Hypothalamus (tissue), 51 donors: ENCODE data around the gene PBX2.
"Not testable (repeated sequence)": the region's sequence is repeated elsewhere in the genome, so short reads cannot be mapped to it uniquely, and the experiment has no call there.

Experiments used
- DNase-seq, 51 donors: peaks; one replicate each; lab custom pipeline; 2025; lab: John Stamatoyannopoulos, UW

Gene PBX2

GRCh38 chr6:32203426-32204267, 13.6 kb upstream of the PBX2 start:
- no peak for DNase-seq

GRCh38 chr6:32202186-32202585, 12.2 kb upstream of the PBX2 start:
- DNase-seq = no peak

- DNase-seq = no peak
These were observed 10.9 kb upstream of the PBX2 start for GRCh38 chr6:32200711-32201475.

- no peak for DNase-seq
These were observed 8.9 kb upstream of the PBX2 start for GRCh38 chr6:32198866-32199265.

GRCh38 chr6:32198345-32198696, 8.3 kb upstream of the PBX2 start:
- no peak for DNase-seq

- DNase-seq = peak in 28 of 51 donors; percentile 19 to 76 (median 55)
These were observed 6.9 kb upstream of the PBX2 start for GRCh38 chr6:32196682-32197616.

- peak in 50 of 51 donors; percentile 57 to 98 (median 92) for DNase-seq
These were observed 6.1 kb upstream of the PBX2 start for GRCh38 chr6:32195902-32196681.

GRCh38 chr6:32195652-32195901, 5.6 kb upstream of the PBX2 start:
- peak; percentile 86 to 100 (median 100) for DNase-seq

- peak in 17 of 51 donors; percentile 26 to 72 (median 47) for DNase-seq
These were observed 5.0 kb upstream of the PBX2 start for GRCh38 chr6:32194825-32195651.

GRCh38 chr6:32194388-32194787, 4.4 kb upstream of the PBX2 start:
- DNase-seq = no peak

GRCh38 chr6:32193096-32193495, 3.1 kb upstream of the PBX2 start:
- not testable (repeated sequence) for DNase-seq

GRCh38 chr6:32192608-32193039, 2.6 kb upstream of the PBX2 start, which contains the start of gene GPSM3:
Gene GPSM3 (minus strand): TSS chr6:32192643. CDS start chr6:32192513, 130 bp downstream.
- peak in 9 of 51 donors; percentile 10 to 36 (median 19) for DNase-seq

GRCh38 chr6:32191696-32192607, 1.9 kb upstream of the PBX2 start:
- no peak for DNase-seq

- DNase-seq = no peak
These were observed 1.1 kb upstream of the PBX2 start for GRCh38 chr6:32190911-32191677.

- peak in 6 of 51 donors; percentile 51 to 77 (median 61) for DNase-seq
These were observed 304 bp downstream of the PBX2 start for GRCh38 chr6:32189742-32190053.

GRCh38 chr6:32189069-32189741, 797 bp downstream of the PBX2 start:
- peak in 5 of 51 donors; percentile 18 to 54 (median 32) for DNase-seq
